Activated T-cell treated with anti-CD3 and anti-CD28 coated beads, Interleukin-2, amount 50 U/mL, for 1 hour (primary cell): ENCODE results near the gene MAP1LC3B.

ENCODE experiments used
- DNase-seq: peaks from one replicate; pipeline ENCODE4 v3.0.0-alpha.2; 2020

The MAP1LC3B gene

DNA sequence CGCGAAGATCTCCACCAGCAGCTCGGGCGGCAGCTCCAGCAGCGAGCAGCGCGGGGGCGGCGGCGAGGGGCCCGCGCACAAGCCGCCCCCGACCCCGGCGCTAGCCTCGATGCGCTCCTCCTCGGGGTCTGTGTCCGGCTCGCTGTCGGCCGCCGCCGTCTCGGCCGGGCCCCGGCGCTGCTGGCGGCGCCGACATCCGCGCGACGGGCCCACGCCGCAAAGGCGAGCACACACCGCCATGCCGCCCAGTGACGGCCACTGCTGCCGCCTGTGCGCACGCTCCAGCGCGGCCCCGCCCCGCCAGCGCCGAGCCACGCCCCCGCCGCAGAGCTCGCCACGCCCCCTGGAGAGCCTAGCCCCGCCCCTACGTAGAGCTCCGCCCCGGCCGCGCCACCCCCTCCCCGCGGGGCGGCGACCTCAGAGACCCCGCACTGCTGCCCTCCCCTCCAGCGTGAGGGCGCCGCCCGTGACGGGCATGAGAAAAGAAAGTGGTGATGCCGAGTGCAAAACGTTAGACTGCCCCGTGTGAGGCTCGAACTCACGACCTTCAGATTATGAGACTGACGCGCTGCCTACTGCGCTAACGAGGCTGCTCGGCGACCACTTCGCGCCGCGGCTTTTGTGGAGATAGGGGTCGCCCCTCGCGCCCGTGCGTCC lies 8.5 kb upstream of the MAP1LC3B start, which contains the start of gene FBXO31:
Gene FBXO31, minus strand, starts transcription at position 272 of the 657 bp plus-strand sequence. Its CDS starts 32 bp downstream, at position 240.
- peak; percentile 95 for DNase-seq

DNA sequence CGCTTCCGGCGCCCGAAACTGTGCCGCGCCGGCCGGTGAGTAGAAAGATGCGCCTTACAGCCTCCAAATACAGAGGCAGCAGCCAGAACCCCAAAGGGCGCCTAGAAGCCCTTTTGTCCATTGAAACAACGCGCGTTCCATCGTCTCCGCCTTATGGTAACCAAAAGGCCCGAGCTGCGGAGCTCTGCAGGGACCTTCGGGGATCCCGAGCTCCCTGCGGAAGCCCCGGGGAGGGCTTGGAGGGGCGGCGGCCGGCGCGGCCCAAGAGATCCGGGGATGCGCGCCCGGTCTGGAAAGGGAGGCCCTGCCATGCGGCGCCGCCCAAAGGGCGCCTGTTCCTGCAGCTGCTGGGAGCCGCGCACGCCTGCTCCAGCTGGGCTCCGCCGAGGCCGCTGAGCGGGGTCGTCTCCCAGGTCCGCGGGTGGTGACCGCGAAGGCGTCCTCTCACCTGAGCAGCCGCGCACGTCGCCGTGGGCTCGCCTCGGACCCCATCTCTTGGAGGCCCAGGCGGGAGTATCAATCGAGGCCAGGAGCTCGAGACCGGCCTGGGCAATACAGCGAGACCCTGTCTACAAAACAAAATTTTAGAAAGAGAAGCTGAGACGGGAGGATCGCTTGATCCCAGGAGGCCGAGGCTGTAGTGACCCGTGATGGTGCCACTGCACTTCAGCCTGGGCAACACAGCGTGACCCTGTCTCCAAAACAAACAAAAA lies 7.8 kb upstream of the MAP1LC3B start:
- DNase-seq = no peak

DNA sequence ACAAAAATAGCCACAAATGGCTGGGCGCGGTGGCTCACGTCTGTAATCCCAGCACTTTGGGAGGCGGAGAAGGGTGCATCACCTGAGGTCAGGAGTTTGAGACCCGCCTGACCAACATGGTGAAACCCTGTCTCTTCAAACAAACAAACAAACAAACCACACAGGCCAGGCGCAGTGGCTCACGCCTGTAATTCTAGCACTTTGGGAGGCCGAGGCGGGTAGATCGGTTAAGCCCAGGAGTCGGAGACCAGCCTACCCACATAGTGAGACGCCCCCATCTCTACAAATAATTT lies 7.3 kb upstream of the MAP1LC3B start:
- peak; percentile 16 for DNase-seq

DNA sequence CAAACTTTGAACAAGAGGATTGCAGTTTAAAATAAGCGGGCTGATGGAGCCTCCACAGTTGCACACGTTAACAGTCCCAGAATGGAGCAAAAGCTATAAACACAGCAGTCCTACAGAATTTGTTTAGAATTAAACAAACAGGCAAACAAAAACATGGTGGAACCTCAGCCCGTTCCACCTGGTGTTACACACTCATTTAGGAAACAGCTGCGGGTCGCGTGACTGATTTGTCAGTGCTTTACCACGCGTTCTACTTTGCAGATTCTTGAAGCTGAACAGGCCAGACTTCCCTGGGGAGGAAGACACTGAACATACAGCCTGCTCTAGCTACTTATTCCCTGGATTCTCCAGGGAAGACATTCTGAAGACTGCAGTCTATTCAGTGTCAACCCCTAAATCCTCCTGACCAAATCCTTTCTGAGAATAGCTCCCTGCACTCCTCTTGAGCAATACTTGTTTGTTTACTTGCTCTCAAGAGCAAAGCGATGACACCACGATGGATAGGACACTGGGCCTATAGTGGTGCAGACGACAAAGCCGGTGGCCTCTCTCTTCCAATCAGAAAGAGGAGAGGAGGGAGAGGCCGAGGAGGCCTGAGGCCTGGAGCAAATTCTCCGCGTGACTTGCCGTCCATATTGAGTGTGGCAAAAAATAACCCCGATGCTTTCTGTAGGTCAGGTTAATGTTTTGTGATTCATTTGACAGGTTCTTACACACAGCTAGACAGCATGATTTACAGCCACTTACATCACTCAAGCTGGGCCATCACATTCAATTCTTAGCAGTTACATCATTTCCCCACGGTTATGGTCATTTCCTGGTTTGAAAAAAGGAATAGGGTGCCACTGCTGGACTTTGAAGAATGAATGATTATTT lies 4.0 kb upstream of the MAP1LC3B start:
- DNase-seq = peak; percentile 76

DNA sequence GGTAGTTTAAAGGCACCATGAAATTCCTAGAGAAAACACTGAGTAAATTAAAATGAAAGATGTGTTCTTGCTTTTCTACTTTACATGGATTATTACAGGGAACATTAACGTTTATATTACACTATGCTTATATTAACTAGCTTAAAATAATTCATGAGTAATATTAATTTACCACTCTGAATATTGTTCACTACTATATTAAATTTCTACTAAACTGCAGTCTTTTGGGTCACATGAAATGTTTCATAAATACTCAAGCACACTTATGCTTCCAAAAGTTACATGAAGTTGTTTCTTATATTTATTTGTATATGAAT lies 3.4 kb upstream of the MAP1LC3B start:
- DNase-seq = no peak

DNA sequence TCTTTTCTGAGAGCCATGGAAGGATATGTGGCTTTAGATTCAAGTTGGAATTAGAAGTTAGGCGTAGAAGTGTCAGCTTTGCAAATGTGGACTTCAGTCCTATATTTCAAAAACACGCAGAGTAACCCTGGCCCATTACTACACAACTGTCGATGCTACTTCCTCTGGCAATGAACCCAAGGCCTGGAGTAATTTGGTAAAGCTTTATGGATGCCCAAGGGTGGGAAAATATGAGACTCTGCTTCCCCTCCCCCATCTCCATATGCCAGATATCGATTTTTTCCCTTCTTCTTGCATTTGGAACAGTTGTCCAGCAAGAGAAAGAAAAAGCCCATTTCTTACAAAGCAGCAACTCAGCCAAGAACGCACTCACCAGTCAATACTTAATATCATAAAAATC lies 2.9 kb upstream of the MAP1LC3B start:
- DNase-seq = no peak

DNA sequence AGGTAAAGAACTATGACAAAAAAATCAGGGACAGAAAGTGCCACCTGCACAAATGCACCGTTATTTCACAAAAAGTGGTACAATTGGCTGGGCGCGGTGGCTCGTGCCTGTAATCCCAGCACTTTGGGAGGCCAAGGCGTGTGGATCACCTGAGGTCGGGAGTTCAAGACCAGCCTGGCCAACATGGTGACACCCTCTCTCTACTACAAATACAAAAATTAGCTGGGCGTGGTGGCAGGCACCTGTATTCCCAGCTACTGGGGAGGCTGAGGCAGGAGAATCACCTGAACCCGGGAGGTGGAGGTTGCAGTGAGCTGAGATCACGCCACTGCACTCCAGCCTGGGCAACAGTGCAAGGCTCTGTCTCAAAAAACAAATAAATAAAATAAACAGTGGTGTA lies 2.2 kb upstream of the MAP1LC3B start:
- DNase-seq = peak; percentile 7

DNA sequence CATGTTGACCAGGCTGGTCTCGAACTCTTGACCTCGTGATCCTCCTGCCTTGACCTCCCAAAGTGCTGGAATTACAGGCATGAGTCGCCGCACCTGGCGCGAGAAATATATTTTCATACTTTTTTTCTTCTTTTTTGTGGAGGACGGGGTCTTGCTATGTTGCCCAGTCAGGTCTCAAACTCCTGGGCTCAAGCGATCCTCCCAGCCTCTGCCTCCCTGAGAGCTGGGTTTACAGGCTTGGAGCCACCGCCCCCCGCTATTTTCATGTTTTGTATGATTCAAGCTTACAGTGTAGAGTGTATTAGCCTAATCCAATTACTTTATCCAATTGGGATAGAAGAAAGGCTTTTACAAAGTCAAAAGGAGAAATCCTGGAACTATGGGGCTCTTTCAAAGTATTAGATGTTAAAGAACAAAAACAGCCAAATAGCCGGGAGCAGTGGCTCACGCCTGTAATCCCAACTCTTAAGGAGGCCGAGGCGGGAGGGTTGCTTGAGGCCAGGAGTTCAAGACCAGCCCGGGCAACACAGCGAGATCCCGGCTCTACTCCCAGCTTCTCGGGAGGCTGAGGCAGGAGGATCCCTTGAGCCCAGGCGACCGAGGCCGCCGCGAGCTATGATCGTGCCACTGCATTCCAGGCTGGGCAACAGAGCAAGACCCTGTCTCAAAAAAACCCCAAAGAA lies 1.4 kb upstream of the MAP1LC3B start:
- DNase-seq = peak; percentile 9

DNA sequence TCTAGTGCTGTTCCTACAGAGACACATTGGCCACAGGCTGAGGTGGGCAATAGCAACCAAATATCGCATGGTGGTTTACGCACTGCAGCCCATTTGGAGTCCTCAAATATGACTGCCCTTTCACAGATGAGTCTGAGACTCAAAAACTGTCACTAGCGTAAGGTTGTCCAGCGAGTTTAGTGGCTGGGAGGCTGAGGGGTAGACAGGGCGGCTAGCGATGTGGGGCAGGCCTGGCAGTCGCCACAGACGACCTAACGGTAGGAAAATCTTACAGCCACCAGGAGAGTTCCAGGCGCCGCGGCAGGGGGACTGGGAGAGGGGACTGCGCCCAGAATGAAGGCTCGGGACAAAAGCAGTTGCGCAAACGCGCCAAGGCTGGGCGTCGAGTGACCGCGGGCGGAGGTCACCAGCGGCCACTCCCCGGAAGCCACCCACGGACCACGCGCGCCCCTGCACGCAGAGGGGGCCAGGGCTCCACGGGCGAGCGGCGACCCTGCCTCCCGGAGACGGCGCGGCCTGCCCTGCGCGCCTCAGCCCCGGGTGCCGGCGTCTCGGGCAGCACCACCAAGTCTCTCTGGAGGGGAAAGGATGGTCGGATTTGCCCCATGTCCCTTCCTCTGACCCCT lies 699 bp upstream of the MAP1LC3B start:
- no peak for DNase-seq

DNA sequence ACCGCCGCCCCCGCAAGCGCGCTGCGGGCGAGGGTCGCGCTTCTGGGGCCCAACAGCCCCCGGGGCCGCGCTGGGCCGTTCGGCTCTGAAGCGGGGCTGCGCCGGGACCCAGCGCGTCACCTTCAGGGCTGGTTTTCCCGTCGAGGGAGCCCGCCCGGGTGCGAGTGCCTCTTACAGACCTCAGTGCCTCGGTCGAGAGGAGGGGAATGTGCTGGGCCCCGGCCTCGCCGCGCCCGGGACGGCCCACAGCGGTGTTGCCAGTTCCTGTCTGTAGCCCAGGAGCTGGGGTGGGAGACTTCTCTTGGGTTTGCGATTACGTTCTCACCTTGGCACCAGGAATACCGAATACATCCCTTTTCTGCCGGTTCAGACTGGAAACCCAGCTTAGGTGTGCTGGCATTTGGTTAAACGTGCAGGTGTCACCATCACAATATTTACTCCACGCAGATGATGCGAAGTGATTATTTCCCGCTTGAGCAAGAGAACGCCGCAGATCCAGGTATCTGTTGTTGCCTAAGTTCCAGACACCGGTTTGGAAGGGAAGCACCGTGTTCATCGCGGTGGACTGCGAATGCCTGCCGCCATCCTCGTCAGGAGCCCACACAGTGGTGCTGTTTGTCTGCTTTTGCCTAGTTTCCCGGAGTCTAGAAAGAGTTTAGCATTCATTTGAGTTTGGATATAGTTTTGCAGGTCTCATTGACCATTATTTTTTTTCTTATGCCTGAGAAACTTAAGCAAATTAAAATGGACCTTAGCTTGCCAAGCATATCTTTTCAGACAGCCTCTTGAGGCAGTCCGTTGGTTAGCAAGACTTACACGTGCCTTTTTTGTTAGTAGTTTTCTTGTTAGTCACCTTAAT lies 914 bp downstream of the MAP1LC3B start:
- DNase-seq = peak; percentile 56

DNA sequence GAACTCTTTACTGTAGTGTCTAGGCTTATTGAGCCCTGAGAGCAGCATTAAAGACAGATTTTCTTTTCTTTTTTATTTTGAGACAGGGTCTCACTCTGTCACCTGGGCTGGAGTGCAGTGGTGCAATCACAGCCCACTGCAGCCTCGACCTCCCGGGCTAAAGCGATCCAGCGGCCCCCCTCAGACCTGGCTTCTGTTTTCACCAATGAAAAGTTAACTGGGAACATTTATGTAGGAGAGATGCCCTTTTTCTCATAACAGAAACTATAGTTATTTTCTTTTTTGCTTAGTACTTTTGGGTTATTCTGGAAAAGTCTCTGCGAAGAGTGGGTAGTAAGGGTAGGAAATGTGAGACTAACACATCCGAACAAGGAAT lies 1.5 kb downstream of the MAP1LC3B start:
- peak; percentile 12 for DNase-seq

DNA sequence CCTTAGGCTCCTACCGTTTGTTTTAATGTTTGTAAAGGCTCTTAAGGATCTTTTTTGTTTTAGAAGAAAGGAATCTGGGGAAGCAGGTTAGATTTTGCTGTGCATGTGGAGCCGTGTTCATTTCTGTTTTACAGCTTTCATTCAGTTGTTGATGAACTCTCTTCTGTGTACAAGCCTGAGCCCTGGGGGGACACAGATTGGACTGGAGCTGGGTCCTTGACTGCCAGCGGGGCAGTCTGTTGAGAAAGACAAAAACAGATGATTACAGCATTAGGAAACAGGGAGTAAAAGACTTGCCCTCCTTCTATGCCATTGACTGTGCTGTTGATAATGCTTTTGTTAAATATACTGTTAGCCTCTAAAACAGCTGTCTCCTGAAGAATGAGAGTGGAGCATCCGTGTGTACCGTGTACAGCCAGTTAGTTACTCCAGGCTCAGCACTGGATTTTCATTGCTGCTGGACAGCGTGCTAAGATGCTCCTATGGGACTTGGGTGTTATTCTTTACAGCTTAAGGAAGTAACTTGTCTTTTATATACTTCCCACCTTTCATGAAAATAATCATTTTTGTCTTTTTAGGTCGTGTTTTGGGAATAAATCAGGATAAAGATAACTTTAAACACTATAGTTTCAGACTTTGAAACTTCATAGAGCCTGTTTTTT lies 3.2 kb downstream of the MAP1LC3B start:
- DNase-seq = peak; percentile 4

DNA sequence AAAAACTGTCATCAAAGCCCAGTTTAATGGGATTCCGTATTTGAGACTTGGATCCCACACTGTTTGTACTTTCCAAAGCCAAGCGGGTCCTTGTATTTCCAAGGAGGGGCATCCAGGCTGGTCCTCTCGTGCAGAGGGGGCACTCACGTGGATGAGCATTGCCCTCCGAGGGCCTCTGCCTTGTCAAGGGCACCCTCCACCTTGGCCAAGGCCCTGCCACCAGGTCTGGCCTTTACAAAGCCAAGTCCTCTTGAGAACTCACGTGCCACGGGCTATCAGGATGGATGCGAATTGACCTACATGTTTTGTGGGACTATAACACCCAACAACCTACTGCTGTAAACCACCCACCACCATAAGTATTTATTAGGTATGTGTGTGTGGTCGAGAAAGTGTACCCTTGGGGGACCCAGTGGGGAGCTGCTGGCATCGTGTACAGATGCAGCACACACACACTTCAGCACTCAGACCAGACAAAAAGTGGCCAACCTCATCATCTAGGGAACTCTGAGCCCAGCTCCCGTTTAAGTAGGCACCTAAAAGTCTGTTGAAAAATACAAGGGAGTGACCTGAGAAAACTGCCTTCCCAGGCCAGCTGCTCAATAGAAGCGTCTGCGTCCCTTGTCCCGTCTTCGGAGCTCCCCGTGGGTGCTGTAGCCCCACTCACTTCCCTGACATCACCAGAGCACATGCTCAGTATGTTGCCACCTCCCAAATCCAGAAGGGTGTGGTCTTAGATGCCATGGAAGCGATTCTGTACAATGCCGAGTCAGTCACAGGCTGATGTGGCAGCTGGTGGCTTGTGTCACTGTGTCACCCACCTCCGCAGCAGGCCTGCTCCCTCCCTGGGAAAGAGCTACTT lies 12.9 kb downstream of the MAP1LC3B start:
- no peak for DNase-seq

DNA sequence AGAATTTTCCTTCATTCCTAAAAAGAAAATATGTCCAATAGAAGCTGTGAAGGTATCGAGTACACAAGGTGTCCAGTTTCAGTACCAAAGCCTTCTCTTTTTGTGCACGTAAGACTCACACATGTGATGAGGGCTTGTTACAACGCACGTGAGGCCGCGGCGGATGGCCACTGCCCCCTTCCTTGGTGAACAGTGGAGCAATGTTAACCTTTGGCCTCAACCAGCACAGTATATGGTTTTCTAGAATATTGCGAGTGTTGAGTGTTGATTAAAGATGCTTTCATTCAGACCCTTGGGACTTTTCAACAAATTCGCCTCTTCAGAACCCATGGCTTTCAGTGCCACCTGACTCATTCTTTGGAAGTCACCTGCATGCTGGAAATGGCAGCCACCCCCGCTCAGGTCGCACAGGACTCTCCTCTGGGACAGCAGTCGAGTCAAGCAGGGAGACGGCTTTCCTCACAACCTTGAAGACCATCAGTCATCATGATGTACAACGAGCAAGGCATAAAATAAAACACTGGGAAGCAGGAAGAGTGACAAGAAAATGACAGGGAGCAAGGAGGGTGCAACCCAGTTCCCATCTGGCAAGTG lies 14.5 kb downstream of the MAP1LC3B start:
- no peak for DNase-seq

DNA sequence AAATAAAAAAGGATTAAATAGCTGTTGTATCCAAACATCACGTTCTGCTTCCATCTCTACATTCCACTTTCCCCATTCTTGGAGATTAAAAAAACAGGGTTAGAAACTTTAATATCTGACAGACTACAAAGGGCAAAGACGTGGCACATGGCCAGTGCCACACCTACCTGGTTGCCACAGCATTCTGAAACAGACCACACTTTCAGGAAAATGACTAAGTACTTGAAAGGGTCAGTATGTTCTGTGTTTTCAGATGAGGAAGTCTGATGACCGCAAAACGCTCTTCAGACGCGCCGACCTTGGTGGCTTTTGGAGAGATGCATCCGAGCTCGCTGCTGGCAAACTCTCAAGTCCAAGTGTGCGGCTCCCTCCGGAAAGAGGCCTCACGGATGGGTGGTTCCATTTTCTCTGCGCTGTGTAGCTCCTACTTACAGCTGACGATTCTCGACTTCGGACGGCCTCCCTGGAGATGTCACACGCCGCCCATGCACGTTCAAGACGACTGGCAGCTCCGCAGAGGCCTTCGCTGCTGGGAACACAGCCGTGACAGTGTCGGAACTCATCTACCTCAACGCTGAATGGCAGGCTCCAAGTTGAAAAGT lies 15.5 kb downstream of the MAP1LC3B start:
- DNase-seq = no peak

DNA sequence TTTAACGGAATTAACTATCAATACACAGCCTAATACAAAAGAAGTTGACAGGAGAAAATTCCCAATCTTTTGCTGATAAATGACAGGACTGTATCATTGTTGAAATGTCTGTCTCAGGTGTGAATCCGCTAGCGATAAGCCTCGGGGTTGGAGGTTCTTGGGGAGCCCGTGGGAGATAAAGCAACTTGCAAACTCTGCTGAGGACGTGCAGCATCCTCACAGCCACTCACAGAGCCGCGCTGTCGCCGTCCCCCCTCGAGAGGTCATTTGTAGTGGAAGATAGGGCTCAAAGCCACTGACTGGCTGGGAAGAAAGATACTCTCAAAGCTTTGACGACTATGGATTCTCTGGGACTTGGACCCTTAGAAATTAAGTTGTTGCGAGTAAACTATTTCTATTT lies 17.0 kb downstream of the MAP1LC3B start:
- DNase-seq = no peak

DNA sequence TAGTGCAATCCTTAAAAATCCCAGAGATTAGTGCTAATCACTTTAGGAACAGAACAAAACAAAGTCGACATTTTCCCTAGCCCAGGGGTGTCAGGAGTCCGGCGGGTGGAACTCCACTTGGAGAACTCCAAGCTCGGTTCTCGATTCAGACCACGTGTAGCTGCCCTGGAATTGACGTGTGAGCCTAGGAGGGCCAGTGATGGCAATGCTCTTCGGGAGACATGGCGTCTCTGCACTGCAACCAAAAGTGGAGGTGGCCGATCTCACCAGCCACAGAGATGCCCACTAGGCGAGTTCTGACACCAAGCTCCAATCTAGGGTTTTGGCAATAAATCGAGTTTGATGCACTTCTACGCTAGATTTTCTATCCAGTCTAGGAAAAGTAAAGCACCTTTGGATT lies 17.6 kb downstream of the MAP1LC3B start:
- no peak for DNase-seq

DNA sequence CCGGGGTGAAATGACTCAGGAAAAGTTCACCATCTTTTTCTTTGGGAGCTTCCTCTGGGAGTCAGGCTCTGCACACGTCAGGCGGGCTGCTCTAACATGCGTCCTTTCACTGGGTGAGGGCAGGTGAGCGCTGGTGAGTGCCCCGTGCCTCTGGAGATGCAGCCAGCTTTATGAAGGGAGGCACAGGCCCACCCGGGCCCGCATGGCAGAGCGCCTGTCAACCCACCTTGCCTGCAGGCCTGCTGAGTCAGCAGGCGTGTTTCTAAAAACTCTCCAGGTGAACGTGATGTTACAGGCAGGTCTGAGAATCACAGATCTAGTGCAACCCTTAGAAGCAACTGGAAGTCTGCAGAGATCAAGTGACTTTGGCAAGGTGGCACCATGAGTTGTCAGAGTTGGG lies 18.4 kb downstream of the MAP1LC3B start:
- no peak for DNase-seq

DNA sequence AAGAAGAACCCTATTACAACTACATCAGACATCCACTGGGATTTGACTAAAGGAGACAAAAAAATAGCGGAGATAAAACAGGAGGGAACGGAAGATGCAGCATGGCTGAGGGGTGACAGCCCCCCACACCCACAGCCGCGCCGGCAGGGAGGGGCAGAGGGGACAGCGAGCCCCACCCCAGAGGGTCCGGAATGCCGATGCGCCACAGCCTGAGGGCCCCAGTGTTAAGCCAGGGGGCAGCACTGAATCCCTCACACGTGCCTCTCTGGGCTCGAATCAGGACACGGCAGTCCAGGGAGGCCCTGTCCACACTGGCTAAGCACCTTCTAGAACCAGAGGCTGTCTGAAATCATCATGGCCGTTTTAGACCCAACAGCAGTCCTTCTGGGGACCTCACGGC lies 18.8 kb downstream of the MAP1LC3B start:
- DNase-seq = no peak
